ENCODE data around the gene INPP4B. TPM values are rescaled to one million over a fixed set of nuclear protein-coding genes. Genes with fewer than 3 reads are reported as not detected.
A peak's percentile ranks its signal among the peaks of the same experiment; 100 is the strongest.

The INPP4B gene
- total RNA-seq, 1 experiment from 2014 or later: 14.3 TPM

DNA sequence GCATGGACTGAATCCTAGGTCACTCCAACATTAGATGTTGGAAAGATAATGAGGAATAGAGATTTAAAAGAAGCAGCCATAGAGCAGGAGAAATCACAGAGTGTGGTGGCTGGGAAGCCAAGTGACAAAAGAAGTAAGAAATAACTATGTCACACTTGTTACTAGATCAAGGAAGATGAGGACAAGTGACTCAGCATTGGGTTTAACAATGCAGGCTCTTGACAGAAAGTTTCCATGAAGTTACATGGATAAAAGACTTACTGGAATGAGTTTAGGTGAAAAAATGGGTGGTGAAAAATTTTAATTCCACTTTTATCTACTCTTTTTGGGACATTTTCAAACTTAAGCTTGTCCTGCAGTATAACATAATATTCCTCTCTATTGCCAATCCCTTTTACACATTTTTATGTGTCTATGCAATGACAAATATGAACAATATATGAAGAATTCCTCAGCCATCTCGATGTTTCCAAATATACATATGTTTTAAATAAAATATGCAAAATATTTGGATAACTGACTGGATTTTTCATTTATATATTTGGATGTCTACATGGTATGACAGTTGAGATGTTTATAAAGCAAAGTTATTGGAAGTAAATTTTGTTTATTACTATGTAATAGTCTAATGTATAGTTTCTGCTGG, 747.1 kb downstream of the INPP4B start:
- Histone ChIP-seq H3K4me2 (ENCODE audit: low read length) (peak overlapping the region; percentile 2; the same call in 1 of the 2 replicates), H3K9ac (ENCODE audit: low read length) (no peak overlapping the region), H3K27ac (ENCODE audit: low read depth, low read length) (no peak overlapping the region), H3K79me2 (ENCODE audit: insufficient read depth, low read length) (no peaks in the 10 kb centered on the region), H4K20me1 (ENCODE audit: insufficient read depth) (no peaks in the 10 kb centered on the region), H3K36me3 (ENCODE audit: control insufficient read depth in 1 of 2, insufficient read depth in 2 of 2, low read length in 2 of 2) (no peaks in the 10 kb centered on the region), H3K4me3 (replicated peaks in 1 of 2; ENCODE audit: low read depth in 1 of 2, low read length in 2 of 2) (no peak overlapping the region), H2AFZ (ENCODE audit: low read depth, low read length, poor library complexity, severe bottlenecking) (no peak overlapping the region), H3K9me2 (ENCODE audit: insufficient read depth) (no peaks in the 10 kb centered on the region), H3K9me3 (ENCODE audit: control insufficient read depth in 1 of 2, insufficient read depth in 1 of 2, low read depth in 1 of 2, low read length in 2 of 2) (no peaks in the 10 kb centered on the region), H3K4me1 (ENCODE audit: control insufficient read depth in 1 of 2, insufficient read depth in 2 of 2, low read length in 2 of 2) (peaks cover 13 to 29% of the 10 kb centered on the region in 2 experiments), H3K27me3 (ENCODE audit: insufficient read depth, low read length) (no peaks in the 10 kb centered on the region)
- TF ChIP-seq, protein P1, sequence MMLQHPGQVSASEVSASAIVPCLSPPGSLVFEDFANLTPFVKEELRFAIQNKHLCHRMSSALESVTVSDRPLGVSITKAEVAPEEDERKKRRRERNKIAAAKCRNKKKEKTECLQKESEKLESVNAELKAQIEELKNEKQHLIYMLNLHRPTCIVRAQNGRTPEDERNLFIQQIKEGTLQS (IDR thresholded peaks at IDR 0.05): no peak
- TF ChIP-seq SP1 (IDR thresholded peaks at IDR 0.05; ENCODE audit: low read depth) (peak; percentile 29; the same call in 1 of the 2 replicates), CBX3 (IDR thresholded peaks at IDR 0.05; ENCODE audit: low read depth) (peak; percentile 30; the same call in 1 of the 2 replicates), EGR1 (IDR thresholded peaks at IDR 0.05; ENCODE audit: low read depth) (no peak), FOSL1 (IDR thresholded peaks at IDR 0.05; ENCODE audit: low read depth) (peak; percentile 28; the same call in 1 of the 2 replicates), JUND (IDR thresholded peaks at IDR 0.05) (peak; percentile 57)
- ChIA-PET RAD21 (ENCODE audit: low non-redundant PET in 1 of 2, low total read pairs in 2 of 2, uncharacterized antibody in 2 of 2, unreplicated experiment in 2 of 2) (no interaction called here), POLR2A (no interaction called here), CTCF (no interaction called here)
- BruUV-seq (replicated peaks): no TSS peak
- intact Hi-C loops (cut with micrococcal nuclease): no loop called here
- DNase-seq (ENCODE audit: low read depth, low spot score): no peak
- ATAC-seq: no peak

DNA sequence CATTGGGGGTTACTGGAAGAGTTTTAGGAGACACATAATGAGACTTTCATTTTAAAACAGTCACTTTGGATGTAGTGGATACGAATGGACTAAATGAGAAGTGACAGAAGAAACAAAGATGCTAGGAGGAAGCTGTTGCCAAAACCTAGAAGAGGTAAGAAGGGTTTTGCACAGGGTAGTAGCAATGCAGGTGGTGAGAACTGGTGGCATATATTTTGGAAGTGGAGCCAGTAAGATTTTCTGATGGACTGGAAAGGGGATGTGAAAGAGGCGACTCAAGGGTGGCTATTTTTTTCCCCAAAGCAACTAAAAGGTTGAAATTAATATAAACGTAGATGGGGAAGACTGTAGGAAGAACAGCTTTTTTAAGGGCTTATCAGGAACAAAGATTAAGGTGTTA, 747.7 kb downstream of the INPP4B start:
- peaks cover 13 to 29% of the 10 kb centered on the region in 2 experiments for H3K4me1 ChIP-seq (ENCODE audit: control insufficient read depth in 1 of 2, insufficient read depth in 2 of 2, low read length in 2 of 2)
- no peaks in the 10 kb centered on the region for H3K9me2 ChIP-seq (ENCODE audit: insufficient read depth)
- no peak overlapping the region for H2AFZ ChIP-seq (ENCODE audit: low read depth, low read length, poor library complexity, severe bottlenecking)
- no peak overlapping the region for H3K4me3 ChIP-seq (replicated peaks in 1 of 2; ENCODE audit: low read depth in 1 of 2, low read length in 2 of 2)
- POLR2A ChIA-PET: no interaction called here
- DNase-seq (ENCODE audit: low read depth, low spot score) (no peak), ATAC-seq (no peak)
- H4K20me1 ChIP-seq (ENCODE audit: insufficient read depth): no peaks in the 10 kb centered on the region
- no TSS peak for BruUV-seq (replicated peaks)
- no peaks in the 10 kb centered on the region for H3K27me3 ChIP-seq (ENCODE audit: insufficient read depth, low read length)
- RAD21 ChIA-PET (ENCODE audit: low non-redundant PET in 1 of 2, low total read pairs in 2 of 2, uncharacterized antibody in 2 of 2, unreplicated experiment in 2 of 2): no interaction called here
- intact Hi-C loops (cut with micrococcal nuclease): no loop called here
- H3K4me2 ChIP-seq (ENCODE audit: low read length): peak overlapping the region; percentile 2; the same call in 1 of the 2 replicates
- CTCF ChIA-PET: no interaction called here
- no peaks in the 10 kb centered on the region for H3K36me3 ChIP-seq (ENCODE audit: control insufficient read depth in 1 of 2, insufficient read depth in 2 of 2, low read length in 2 of 2)
- H3K9ac ChIP-seq (ENCODE audit: low read length): no peak overlapping the region
- no peaks in the 10 kb centered on the region for H3K9me3 ChIP-seq (ENCODE audit: control insufficient read depth in 1 of 2, insufficient read depth in 1 of 2, low read depth in 1 of 2, low read length in 2 of 2)
- no peaks in the 10 kb centered on the region for H3K79me2 ChIP-seq (ENCODE audit: insufficient read depth, low read length)
- TF ChIP-seq, protein P1 (IDR thresholded peaks at IDR 0.05): no peak
- no peak for TF ChIP-seq POLR2A (IDR thresholded peaks at IDR 0.05; ENCODE audit: borderline replicate concordance, extremely low read depth, insufficient read depth, insufficient read length)
- no peak overlapping the region for H3K27ac ChIP-seq (ENCODE audit: low read depth, low read length)
